Nephron (organoid): ENCODE data around the gene PPP6R2.

Experiments
- H3K27ac Mint-ChIP-seq, 3 experiments: 2 replicates each; pipeline ENCODE4 v1.8.0; 2020; ENCODE audit warnings: mixed read lengths in 3 of 3, mild to moderate bottlenecking in 2 of 3, moderate library complexity in 1 of 3
- H3K27me3 Mint-ChIP-seq: 2 replicates; pipeline ENCODE4 v1.8.0; 2021; ENCODE audit warnings: low read depth, mild to moderate bottlenecking, moderate library complexity, mixed read lengths
- H3K36me3 Mint-ChIP-seq: 2 replicates; pipeline ENCODE4 v1.8.0; 2020; ENCODE audit warnings: low read depth, mixed read lengths
- H3K4me1 Mint-ChIP-seq: 2 replicates; pipeline ENCODE4 v1.8.0; 2020; ENCODE audit warnings: mixed read lengths
- H3K4me3 Mint-ChIP-seq, 3 experiments: 2 replicates each; pipeline ENCODE4 v1.8.0; 2020; ENCODE audit warnings: mild to moderate bottlenecking in 3 of 3, mixed read lengths in 3 of 3, moderate library complexity in 2 of 3
- H3K9me3 Mint-ChIP-seq: 2 replicates; pipeline ENCODE4 v1.8.0; 2020; ENCODE audit warnings: mixed read lengths
- CTCF ChIP-seq, 3 experiments: fragments of 200-600 bp; sonication (generic); IDR thresholded peaks; one replicate each; pipeline ENCODE4 v1.5.0; 2021; ENCODE audit warnings: antibody characterized with exemption in 3 of 3; ENCODE audit not compliant: unreplicated experiment in 3 of 3

Gene PPP6R2

DNA sequence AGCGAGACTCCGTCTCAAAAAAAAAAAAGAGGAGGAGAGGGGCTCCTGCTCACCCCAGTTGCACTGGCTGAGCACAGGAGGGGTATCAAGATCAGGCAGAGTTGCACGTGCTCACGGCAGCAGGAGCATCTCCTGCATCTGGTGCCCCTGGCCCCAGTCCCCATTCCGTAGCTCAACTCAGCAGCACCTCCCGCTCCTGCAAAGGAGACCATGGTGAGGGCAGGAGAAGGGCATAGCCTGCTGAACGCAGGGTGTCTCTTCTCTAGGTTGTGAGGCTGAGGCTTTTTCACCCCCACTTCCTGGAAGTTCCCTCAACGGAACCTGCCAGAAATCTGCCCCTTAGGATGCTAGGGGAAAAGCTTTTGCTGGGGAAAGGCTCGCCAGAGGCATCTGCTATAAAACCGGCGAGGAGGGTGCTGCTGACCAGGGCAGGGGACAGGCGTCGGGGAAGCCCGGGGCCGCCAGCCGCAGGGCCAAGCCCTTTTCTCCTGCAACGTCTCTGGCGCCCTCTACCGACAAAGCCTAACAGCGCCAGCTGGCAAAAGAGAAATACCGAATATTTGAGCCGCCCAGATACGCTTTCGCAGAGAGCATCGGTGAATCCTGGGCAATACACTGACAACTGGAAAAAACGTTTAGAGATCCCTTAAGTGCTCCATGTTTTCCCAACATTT, 1.0 kb upstream of the PPP6R2 start:
- H3K9me3 Mint-ChIP-seq, result no peaks in the 10 kb centered on the region
- peak overlapping the region; percentile 80 to 90 (median 89) for H3K4me3 Mint-ChIP-seq
- TF ChIP-seq CTCF (IDR thresholded peaks at IDR 0.05; ENCODE audit: unreplicated experiment in 3 of 3), result peak; percentile 95 to 98 (median 96)

GRCh38 chr22:50343541-50343935, 411 bp downstream of the PPP6R2 start:
- Mint-ChIP-seq H3K27ac (no peak overlapping the region), H3K27me3 (no peaks in the 10 kb centered on the region), H3K4me1 (no peaks in the 10 kb centered on the region), H3K36me3 (no peaks in the 10 kb centered on the region), H3K9me3 (no peaks in the 10 kb centered on the region), H3K4me3 (peak overlapping the region; percentile 53 to 79 (median 65))
- no peak for TF ChIP-seq CTCF (IDR thresholded peaks at IDR 0.05; ENCODE audit: unreplicated experiment in 3 of 3)

More for the DNA sequence above, 1.0 kb upstream of the PPP6R2 start:
- no peaks in the 10 kb centered on the region for H3K4me1 Mint-ChIP-seq
- H3K27me3 Mint-ChIP-seq, result no peaks in the 10 kb centered on the region
- H3K27ac Mint-ChIP-seq, result peak overlapping the region; percentile 71 to 90 (median 84)
- H3K36me3 Mint-ChIP-seq, result no peaks in the 10 kb centered on the region

DNA sequence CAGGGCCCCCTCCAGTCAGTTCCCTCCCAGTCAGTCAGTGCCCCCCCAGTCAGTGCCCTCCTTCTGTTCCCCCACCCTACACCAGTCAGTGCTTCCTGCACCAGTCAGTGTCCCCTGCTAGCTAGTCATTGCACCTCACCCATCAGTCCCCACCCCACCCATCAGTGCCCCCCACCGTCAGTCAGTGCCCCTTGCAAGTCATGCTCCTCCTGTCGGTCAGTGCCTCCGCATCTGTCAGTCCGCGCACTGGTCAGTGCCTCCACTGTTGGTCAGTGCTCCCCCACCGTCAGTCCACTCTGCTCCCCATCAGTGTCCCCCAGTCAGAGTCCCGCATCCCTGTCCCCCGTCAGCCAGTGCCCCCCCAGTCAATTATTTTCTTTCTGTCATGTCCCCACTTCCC, 3.3 kb downstream of the PPP6R2 start:
- Mint-ChIP-seq H3K27ac (no peak overlapping the region), H3K4me1 (no peaks in the 10 kb centered on the region), H3K36me3 (peaks cover 7% of the 10 kb centered on the region), H3K9me3 (no peaks in the 10 kb centered on the region), H3K4me3 (no peak overlapping the region), H3K27me3 (no peaks in the 10 kb centered on the region)
- TF ChIP-seq CTCF (IDR thresholded peaks at IDR 0.05; ENCODE audit: unreplicated experiment in 3 of 3), result no peak

DNA sequence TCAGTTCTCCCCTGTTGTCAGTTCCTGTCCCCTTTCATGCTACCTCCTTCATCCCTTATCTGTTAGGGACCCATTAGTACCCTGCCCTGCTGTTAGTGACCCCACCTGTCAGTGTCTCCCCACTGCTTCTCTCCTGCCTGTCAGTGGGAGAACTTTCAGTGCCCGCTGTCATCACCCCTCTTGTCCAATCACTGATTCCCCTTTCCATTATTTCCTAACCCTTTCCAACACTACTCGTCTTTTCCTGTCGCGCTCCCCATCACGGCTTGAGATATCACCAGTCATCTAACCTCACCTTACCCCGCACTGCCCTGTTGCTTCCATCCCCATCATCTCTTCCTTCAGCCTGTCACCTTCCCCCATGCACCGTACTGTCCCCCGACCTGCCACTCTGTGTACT, 4.0 kb downstream of the PPP6R2 start:
- TF ChIP-seq CTCF (IDR thresholded peaks at IDR 0.05; ENCODE audit: unreplicated experiment in 3 of 3), result no peak
- Mint-ChIP-seq H3K9me3 (no peaks in the 10 kb centered on the region), H3K36me3 (peaks cover 9% of the 10 kb centered on the region), H3K4me1 (no peaks in the 10 kb centered on the region), H3K4me3 (no peak overlapping the region), H3K27ac (no peak overlapping the region), H3K27me3 (no peaks in the 10 kb centered on the region)

GRCh38 chr22:50348058-50348457, 4.9 kb downstream of the PPP6R2 start:
- peaks cover 13% of the 10 kb centered on the region for H3K36me3 Mint-ChIP-seq
- no peak overlapping the region for H3K4me3 Mint-ChIP-seq
- no peak overlapping the region for H3K27ac Mint-ChIP-seq
- no peaks in the 10 kb centered on the region for H3K27me3 Mint-ChIP-seq
- TF ChIP-seq CTCF (IDR thresholded peaks at IDR 0.05; ENCODE audit: unreplicated experiment in 3 of 3), result no peak
- no peaks in the 10 kb centered on the region for H3K9me3 Mint-ChIP-seq
- no peaks in the 10 kb centered on the region for H3K4me1 Mint-ChIP-seq

- no peaks in the 10 kb centered on the region for H3K27me3 Mint-ChIP-seq
- no peak overlapping the region for H3K4me3 Mint-ChIP-seq
- H3K36me3 Mint-ChIP-seq, result peaks cover 49% of the 10 kb centered on the region
- TF ChIP-seq CTCF (IDR thresholded peaks at IDR 0.05; ENCODE audit: unreplicated experiment in 3 of 3), result no peak
- H3K27ac Mint-ChIP-seq, result no peak overlapping the region
- peaks cover 2% of the 10 kb centered on the region for H3K9me3 Mint-ChIP-seq
- no peaks in the 10 kb centered on the region for H3K4me1 Mint-ChIP-seq
Observed at GRCh38 chr22:50356186-50356585, 13.1 kb downstream of the PPP6R2 start.
